H1 (cell line): ENCODE results near the gene SF3B3. TPM values are rescaled to one million over a fixed set of nuclear protein-coding genes. Genes with fewer than 3 reads are reported as not detected.

ENCODE experiments used
- HDAC6 ChIP-seq: IDR thresholded peaks from one replicate; pipeline ENCODE4 v1.7.1; 2012; ENCODE audit warnings: low read depth, mild to moderate bottlenecking, inconsistent platforms, low read length, moderate library complexity
- NRF1 ChIP-seq: IDR thresholded peaks from 2 replicates; pipeline ENCODE4 v1.6.1; 2011; ENCODE audit warnings: mild to moderate bottlenecking, low read depth, low read length, improper control_type of control experiment
- PHF8 ChIP-seq: fragments of 200-600 bp; sonication (generic); conservative IDR thresholded peaks from 2 replicates; pipeline ENCODE4 v1.7.1; 2012; ENCODE audit warnings: low read depth, mild to moderate bottlenecking, inconsistent platforms, low read length, moderate library complexity
- RBBP5 ChIP-seq: IDR thresholded peaks from 2 replicates; pipeline ENCODE4 v1.7.1; 2012; ENCODE audit warnings: low read depth, mild to moderate bottlenecking, inconsistent platforms, low read length, moderate library complexity, borderline replicate concordance
- SP2 ChIP-seq: IDR thresholded peaks from 2 replicates; pipeline ENCODE4 v1.6.1; 2012; ENCODE audit warnings: mild to moderate bottlenecking, low read length, inconsistent platforms
- TBP ChIP-seq: IDR thresholded peaks from 2 replicates; pipeline ENCODE4 v1.6.1; 2011; ENCODE audit warnings: low read depth, low read length, improper control_type of control experiment
- polyA plus RNA-seq, 7 experiments: library from polyadenylated mRNA; depleted of rRNA in 3 of 7; stranded (reverse) in 5 of 7; unstranded in 2 of 7; fragments of >200 nt in 5 of 7; fragments of 200-250 nt in 2 of 7; gene quantifications; 1 replicate in 5 of 7; 2 replicates in 1 of 7; 4 replicates in 1 of 7; pipeline versions ENCODE4 v1.2.1 to v1.2.3, GENCODE V29; 2011 to 2013; ENCODE audit warnings: missing spikeins in 2 of 7, mixed read lengths in 2 of 7
- total RNA-seq: library from RNA; stranded (reverse); fragmentation: NEBNext Ultra II Directional; extraction: Animal tissue kit (Norgen Biotek cat#: 25700); gene quantifications from 2 replicates; pipeline ENCODE4 v1.2.1, GENCODE V29; 2021
- TF ChIP-seq, protein P1 (sequence below): IDR thresholded peaks from 2 replicates; pipeline ENCODE4 v1.6.1; 2012; ENCODE audit warnings: inconsistent platforms

The SF3B3 gene
- total and polyA plus RNA-seq, 2 of the 8 experiments (the other 6 are each of a cell fraction or from before 2014, with no cell fraction given): 241 to 521 TPM

DNA sequence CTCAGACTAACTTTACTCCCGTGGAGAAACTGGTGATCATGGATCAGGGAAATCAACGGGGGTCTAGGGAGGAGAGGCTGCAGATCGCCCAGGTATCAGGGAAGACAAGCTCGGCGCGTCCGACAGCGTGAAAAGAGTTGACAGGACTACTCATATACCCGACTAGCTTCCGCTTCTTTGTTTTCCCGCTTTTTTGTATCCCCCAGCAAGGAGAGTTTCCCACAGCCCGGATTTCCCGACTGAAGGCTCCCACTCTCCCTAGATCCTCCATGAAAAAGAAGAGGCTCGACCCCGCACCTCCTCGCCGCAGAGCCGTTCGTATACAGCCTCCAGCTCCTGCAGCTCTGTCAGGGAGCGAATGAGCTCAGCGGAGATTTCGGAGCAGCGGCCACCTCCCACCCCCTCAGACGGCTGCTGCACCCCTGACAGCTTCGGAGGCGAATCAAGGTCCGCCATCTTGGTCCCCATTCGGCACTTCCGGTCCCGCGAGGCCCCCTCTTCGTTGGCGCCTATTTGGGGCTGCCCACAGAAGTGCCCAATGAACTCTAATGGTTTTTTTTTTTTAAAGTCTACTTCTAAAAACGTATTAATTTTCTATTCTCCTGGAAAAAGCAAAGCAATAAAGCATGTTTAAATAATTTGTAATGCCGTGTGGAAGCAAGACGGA, 407 bp upstream of the SF3B3 start, which contains the start of gene COG4 (continued):
- TF ChIP-seq SP2 (no peak), RBBP5 (no peak), NRF1 (no peak), TBP (no peak), HDAC6 (no peak), PHF8 (peak; percentile 39)
- TF ChIP-seq, protein P1, sequence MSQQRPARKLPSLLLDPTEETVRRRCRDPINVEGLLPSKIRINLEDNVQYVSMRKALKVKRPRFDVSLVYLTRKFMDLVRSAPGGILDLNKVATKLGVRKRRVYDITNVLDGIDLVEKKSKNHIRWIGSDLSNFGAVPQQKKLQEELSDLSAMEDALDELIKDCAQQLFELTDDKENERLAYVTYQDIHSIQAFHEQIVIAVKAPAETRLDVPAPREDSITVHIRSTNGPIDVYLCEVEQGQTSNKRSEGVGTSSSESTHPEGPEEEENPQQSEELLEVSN: peak; percentile 26; the same call in 1 of the 2 replicates
